Measurements from ENCODE around the gene FRY.

DNA sequence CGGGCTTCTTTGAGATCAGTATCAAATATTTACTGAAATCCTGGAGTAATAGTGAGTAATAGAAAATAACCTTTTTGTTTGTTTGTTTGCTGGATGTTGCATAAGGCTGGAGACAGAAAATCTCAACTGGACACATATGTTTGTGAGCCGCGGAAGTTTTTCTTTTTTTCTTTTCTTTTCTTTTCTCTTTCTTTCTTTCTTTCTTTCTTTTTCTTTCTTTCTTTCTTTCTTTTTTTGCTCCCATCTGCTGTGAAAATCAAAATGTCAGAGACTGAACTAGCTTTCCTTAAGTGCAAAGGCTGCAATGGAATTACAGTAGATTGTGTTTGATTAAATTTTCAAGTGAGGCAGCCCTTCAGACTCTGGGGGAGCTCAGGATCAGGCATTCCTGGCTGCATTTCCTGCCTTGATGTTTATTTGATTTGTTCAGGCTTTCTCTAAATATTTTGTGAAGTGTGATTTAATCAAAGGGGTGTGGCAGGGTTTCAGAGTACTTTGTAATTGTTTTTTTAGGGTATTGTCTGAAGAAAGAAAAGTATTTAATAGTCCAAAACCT lies 319 bp downstream of the FRY start:
- TF ChIP-seq, protein P1, sequence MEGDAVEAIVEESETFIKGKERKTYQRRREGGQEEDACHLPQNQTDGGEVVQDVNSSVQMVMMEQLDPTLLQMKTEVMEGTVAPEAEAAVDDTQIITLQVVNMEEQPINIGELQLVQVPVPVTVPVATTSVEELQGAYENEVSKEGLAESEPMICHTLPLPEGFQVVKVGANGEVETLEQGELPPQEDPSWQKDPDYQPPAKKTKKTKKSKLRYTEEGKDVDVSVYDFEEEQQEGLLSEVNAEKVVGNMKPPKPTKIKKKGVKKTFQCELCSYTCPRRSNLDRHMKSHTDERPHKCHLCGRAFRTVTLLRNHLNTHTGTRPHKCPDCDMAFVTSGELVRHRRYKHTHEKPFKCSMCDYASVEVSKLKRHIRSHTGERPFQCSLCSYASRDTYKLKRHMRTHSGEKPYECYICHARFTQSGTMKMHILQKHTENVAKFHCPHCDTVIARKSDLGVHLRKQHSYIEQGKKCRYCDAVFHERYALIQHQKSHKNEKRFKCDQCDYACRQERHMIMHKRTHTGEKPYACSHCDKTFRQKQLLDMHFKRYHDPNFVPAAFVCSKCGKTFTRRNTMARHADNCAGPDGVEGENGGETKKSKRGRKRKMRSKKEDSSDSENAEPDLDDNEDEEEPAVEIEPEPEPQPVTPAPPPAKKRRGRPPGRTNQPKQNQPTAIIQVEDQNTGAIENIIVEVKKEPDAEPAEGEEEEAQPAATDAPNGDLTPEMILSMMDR (conservative IDR thresholded peaks at IDR 0.05) = no peak
- no peak for TF ChIP-seq ZFX (IDR thresholded peaks at IDR 0.05)

Data from C4-2B (cell line).